ENCODE measurements around the gene MICAL3.

MICAL3 gene

DNA sequence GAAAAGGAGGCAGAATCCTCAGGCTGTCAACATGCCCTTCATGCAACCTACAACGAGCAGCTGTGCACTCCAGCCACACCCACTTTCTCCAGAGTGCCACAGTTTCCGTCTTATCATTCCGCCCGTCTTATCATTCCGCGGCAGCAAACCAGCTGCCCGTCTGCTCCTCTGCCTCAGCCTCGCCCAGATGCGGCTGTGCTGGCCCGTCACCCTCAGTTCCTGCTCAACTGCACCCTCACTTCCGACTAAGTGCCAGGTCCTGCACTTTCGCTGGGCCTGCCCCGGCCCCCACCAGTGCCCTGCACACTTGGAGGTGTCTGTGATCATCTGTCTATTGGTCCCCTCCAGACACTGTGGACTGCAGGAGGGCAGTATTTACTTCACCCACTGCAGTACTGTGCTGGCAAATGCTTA lies 43.7 kb downstream of the MICAL3 start:
- no peak for DNase-seq (ENCODE audit: low read depth)
- H3K4me3 ChIP-seq (ENCODE audit: low read depth, low read length): no peak overlapping the region

DNA sequence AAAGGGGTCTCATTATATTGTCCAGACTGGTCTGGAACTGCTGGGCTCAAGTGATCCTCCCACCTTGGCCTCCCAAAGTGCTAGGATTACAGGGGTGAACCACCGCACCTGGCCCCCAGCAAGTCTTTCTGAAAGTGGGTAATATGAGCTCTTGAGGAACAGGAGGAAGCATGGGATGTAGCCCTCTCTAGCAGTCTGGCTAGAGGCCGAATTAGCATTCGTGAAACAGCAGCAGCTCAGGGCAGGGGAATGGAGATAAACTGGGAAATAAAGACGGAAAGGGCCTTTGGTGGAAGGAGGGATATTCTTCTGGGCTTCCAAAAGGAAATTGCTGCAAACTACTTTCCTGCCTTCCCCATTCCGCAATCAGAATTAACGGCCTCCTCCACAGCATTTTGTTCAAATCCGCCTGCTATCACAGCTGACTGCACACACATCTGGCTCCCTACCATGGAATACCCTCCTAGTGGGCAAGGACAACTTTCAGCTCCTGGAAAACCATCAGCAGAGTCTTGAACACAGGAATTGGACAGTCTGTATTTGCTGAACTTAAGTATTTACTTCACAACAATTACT lies 44.3 kb downstream of the MICAL3 start:
- H3K4me3 ChIP-seq (ENCODE audit: low read depth, low read length): no peak overlapping the region
- no peak for DNase-seq (ENCODE audit: low read depth)

DNA sequence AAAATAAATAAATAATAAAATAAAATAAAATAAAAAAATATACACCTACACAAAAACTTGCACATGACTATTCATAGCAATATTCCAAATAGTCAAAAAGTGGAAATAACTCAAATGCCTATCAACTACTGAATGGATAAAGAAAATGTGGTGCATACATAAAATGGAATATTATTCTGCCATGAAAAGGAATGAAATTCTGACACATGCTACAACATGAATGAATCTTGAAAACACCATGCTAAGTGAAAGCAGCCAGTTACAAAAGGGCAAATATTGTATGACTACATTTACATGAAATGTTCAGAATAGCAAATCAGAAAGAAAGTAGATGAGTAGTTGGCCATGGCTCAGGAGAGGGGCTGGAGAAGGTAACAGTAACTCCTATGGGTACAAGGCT lies 46.3 kb downstream of the MICAL3 start:
- H3K4me3 ChIP-seq (ENCODE audit: low read depth, low read length): no peak overlapping the region
- DNase-seq (ENCODE audit: low read depth): no peak

DNA sequence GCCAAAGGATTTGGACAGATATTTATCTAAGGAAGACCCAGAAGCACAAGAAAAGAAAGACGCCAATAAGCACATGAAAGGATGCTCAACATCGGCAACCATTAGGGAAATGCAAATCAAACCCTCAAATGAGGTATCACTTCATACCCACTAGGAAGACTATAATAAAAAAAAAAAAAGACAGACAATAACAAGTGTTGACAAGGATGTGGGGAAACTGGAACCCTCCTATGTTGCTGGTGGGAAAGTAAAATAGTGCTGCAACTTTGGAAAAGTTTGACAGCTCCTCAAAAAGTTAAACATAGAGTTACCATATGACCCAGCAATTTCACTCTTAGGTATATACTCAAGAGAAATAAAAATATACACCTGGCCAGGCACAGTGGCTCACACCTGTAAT lies 47.0 kb downstream of the MICAL3 start:
- no peak for DNase-seq (ENCODE audit: low read depth)
- no peak overlapping the region for H3K4me3 ChIP-seq (ENCODE audit: low read depth, low read length)

DNA sequence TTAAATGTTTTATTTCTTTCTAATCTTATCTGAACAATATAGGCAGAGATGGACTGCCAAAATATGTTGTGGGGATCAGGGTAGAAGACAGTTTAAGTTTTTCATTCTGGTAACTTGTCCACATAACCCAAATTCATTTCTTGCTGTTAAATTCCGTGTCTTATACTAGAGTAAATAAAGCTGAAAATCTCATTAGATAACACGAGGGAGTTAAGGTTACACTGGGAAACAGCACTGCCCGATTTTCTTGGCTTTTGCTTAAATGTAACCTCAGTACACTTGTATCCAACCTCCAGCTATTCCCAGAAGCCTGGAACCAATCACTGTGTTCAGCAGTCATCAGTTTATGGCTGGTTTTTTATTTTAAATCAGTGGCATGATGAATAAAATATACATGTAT lies 48.2 kb downstream of the MICAL3 start:
- no peak overlapping the region for H3K4me3 ChIP-seq (ENCODE audit: low read depth, low read length)
- DNase-seq (ENCODE audit: low read depth): no peak

DNA sequence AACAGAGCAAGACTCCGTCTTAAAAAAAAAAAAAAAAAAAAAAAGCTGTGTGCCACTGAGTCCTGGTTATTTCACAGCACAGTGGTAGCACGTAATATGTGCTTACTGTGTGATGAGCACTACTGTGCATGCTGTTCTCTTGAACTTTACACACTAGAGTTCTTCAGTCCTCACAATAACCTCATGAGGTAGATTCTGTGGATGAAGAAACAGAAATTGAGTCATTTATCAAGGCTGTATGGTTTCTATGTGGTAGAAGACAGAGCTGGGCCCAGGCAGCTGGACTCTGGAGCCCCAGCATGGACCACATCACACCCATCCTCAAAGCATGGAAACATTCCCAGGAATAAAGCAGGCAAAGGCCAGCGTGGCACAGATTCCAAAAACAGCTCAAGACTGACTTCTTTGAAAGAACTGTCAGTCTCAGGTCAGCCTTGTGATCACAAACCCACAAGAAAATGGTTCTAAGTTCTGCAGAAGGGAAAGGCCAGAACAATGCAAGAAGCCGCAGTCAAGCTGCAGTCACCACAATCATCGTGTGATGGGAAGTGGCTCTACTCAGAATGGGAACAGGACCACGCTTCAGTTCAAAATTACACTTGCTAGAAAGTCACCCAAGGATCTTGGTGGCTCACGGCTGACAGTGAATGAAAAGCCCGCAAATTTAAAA lies 49.5 kb downstream of the MICAL3 start:
- H3K4me3 ChIP-seq (ENCODE audit: low read depth, low read length): no peak overlapping the region
- DNase-seq (ENCODE audit: low read depth): no peak

DNA sequence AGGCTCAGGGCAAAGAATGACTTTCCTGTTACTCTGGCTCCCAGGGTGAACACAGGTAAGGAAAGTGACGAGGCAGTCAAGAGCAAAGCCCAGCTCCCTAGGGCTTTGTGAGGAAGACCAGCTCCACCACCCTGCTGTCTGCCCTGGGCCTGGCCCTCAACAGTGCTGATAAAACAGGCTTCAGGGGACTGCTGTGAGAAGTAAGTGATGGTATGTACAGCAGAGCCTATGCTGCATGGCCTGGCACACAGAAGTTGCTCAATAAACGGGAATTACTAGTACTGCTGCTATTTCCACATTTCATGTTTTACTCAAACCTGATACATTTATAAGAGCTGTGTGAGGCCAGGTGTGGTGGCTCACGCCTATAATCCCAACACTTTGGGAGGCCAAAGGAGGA lies 50.3 kb downstream of the MICAL3 start:
- no peak overlapping the region for H3K4me3 ChIP-seq (ENCODE audit: low read depth, low read length)
- no peak for DNase-seq (ENCODE audit: low read depth)

DNA sequence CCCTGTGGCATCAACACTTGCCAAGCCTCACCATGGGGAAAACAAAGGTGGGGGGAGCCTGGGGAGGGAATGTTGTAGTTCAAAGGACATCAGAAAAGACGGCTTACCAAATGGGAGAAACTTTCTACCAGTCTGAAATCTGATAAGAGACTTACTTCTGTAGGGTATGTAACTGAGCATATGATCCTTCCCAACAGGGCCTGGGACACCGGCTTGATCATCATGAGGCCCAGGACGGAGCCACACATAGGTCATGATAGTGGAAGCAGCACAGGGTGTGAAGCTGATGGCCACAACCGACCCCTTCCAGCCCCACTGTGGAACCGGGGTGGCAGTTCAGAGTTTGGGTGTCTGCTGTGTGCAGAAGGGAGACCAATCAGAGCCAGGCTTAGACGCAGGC lies 51.1 kb downstream of the MICAL3 start:
- H3K4me3 ChIP-seq (ENCODE audit: low read depth, low read length): no peak overlapping the region
- no peak for DNase-seq (ENCODE audit: low read depth)

DNA sequence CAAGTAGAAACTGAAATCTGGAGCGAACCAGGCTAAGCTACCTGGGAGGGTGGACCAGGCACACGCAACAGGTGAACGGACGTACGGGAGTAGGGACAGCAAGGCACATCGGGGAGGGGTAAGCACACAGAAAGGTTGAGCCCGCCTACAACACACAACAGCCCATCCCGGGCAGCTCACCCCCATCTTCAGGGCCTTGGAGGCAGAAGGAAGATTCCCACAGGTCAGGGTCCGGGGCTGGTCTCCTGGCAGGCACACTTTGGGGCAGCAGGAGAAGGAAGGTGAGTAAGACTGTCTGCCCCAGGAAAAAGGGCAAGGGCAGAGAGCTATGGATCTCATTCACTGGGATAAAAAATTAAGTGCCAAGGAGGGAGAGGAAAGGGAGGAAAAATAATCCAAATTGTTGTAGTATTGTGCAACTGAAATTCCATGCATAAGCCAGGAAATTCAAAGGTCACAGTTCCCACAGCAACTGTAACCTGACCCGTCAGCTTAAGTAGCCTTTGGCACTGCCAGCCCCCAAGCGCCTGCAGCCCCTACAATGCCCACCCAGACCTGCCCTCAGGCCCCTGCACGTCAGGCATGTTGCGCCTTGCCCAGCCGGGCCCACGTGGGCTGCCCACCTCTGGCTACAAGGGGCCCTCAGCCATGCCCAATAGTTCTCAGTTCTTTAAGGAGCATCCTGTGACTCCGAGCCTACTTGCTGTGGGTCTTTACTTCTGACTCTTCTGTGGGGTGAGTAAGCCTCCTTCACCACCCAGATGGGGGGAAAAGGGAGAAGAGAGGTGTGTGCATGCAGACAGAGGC lies 51.8 kb downstream of the MICAL3 start:
- no peak overlapping the region for H3K4me3 ChIP-seq (ENCODE audit: low read depth, low read length)
- no peak for DNase-seq (ENCODE audit: low read depth)

DNA sequence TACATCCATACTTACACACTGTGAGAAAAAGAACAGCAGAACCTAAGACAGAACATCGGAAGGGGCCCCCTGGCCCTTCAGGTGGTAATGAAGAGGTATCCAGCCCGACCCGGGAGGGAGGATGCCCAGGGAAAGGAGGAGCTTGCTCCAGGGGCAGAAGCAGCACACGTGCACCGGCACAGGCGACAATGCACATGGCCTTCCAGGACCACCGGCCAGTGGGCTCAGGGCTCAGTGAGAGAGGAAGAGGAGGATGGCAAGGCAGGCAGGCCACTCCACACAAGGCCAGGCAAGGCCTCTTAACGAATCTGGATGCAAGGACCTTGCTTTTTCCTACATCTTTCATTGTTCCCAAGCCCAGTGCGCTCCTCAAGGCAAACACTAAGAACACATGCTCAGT lies 52.6 kb downstream of the MICAL3 start:
- H3K4me3 ChIP-seq (ENCODE audit: low read depth, low read length): no peak overlapping the region

DNA sequence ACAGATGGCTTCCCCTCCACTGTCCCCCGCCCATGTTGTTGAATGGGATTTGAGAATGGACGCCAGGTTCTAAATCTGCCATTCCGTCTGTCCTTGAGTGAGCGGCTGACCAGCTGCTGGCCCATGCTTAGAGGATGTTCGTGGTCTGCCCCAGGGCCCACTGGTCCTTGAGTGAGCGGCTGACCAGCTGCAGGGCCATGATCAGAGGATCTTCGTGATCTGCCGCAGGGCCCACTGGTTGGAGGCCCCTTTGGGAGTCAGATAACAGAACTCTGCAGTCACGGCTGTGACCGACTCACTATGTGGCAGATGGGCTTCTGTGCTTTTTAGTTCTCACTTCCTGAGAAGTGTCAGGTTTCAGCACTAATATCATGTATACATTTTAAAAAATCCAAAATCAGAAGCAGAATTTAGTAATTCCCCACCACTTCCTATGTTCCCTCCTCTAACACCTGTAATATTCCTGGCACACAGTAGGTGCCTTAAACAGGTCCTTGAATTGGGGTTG lies 54.1 kb downstream of the MICAL3 start:
- no peak overlapping the region for H3K4me3 ChIP-seq (ENCODE audit: low read depth, low read length)
- DNase-seq (ENCODE audit: low read depth): no peak

More for the DNA sequence above, 52.6 kb downstream of the MICAL3 start:
- no peak for DNase-seq (ENCODE audit: low read depth)

DNA sequence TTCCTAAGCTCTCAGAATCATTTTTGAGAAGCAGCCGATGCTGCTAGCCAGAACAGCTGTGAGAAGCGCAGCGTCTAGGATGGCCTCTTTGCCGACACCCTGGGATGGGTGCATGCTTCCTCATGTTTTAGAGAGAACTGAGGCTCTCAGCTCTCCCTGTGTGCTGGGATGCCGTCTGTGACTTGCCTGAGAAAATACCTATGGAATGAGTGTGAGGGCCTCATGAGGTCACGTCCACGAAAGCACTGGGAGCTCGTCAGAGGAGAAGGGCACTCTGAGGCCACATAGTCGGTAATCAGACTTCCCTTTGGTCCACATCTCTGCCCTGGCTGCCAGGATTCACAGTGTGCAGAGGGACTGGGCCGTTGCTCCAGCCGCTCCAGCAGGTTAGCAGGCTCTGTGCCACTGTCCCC lies 54.7 kb downstream of the MICAL3 start:
- peak; percentile 91 for DNase-seq (ENCODE audit: low read depth)
- H3K4me3 ChIP-seq (ENCODE audit: low read depth, low read length): no peak overlapping the region

DNA sequence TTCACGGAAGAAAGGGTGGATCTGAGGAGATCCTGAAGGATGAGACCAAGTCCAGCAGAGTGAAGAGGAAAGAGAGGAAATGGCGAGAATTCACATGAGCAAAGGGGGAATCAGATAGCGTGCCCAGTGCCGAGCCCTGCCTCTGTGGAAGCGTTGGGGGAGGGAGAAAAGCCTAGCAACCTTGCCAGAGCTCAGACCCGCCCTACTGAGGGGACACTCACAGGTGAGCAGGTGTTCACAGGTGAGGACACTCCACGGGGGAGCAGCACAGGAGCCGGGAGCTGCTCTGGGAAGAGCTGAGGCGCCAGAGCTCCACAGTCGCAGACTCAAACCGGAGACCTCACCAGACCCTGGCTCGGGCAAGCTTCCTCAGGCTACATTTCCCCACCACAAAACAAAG lies 56.2 kb downstream of the MICAL3 start:
- no peak overlapping the region for H3K4me3 ChIP-seq (ENCODE audit: low read depth, low read length)
- no peak for DNase-seq (ENCODE audit: low read depth)

DNA sequence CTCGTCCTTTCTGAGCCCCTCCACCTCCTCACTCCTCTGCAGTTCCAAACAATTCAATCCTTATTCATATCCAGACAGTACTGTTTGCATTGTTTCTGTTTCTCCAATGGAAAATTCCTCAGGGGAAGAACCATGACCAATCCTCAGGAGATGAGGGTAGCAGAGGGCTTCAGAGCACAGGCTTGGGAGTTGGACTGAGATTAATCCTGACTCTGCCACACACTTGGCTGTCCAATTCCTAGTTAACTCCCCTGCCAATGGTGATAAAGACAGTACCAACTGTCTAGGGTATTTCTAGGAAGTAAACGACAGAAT lies 58.0 kb downstream of the MICAL3 start:
- DNase-seq (ENCODE audit: low read depth): no peak
- no peak overlapping the region for H3K4me3 ChIP-seq (ENCODE audit: low read depth, low read length)

DNA sequence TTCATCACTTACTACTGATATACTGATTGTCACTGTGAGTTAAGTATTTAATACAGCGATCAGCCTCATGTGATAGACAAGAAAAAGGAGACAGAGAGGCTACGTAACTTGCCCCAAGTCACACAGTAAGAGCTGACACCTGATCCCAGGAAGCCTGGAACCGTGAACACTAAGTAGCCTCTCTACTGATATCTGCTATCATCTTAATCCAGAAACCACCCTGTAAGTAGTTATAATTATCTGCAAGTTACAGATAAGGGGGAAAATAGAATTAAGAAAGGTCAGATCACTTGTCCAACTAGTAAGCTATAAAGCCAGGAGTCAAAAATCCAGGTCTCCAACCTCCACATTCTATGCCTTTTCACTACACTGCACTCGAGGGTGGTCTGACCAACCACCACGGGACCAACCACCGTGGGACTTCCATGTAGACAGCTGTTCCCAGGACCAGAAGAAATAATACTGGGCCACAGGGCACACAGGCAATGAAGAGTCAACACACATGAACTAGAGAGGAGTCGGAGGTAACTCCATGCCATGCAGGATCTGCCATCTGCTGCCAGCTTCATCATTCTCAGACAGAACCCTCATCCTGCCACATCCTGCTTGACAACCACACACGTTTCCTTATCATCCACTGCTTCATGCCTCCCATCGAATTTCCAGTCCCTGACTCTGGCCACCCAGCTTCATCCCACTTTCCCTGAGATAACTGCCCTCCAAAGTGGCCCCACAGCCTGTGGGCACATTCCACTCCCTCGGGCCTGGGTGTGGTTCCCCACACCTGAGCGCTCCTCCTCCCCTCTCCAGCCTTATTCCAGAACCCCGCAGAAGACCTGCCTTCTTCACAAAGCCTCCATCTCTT lies 58.6 kb downstream of the MICAL3 start:
- H3K4me3 ChIP-seq (ENCODE audit: low read depth, low read length): no peak overlapping the region
- no peak for DNase-seq (ENCODE audit: low read depth)

DNA sequence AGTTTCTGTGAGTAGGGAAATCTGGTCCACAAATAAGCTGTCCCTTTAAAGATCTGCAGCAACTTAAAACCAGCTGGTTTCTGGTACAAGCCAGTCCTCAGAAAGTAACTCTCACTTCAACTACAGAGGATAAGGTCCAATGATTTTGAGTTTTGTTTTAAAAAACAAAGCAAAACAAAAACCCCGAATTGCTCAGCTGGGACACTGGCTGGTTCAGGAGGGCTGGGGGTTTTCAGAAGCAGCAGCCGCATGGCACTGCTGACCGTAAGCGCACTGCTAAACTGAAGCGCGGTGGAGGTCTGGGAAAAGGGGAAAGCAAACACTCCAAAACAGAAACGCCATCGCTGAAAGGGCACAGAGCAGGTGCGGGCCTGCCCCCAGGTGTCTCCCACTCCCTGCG lies 59.7 kb downstream of the MICAL3 start:
- H3K4me3 ChIP-seq (ENCODE audit: low read depth, low read length): no peak overlapping the region
- no peak for DNase-seq (ENCODE audit: low read depth)

DNA sequence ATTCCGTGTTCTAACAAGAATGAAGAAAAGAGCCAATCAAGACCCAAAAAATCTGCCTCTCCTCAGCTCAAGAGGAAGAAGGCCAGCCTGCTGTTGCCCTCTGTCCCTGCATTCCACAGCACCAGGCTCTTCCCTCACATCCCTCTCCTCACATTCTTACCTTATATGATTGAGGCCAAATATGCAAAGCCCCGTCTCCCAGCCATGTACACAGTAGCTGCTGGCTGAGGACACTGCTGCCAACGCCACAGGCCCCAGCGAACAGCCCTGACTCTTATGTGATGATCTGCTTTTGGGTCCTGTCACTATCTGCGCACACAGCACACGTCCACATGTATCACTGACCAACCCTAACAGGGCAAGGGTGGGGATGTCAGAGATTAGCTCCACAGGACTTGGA lies 60.2 kb downstream of the MICAL3 start:
- no peak overlapping the region for H3K4me3 ChIP-seq (ENCODE audit: low read depth, low read length)
- DNase-seq (ENCODE audit: low read depth): no peak

DNA sequence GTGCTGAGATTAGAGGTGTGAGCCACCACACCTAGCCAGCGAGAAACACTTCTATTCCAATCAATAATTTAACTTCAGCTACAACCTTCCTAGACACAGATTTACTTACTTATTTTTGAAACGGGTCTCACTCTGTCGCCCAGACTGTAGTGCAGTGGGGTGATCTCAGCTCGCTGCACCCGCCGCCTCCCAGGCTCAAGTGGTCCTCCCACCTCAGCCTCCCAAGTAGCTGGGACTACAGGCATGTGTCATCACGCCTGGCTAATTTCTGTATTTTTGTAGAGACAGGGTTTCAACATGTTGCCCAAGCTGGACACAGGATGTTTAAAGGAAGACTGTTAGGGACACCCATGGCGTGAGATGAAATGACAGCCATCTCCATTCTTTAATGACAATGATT lies 61.3 kb downstream of the MICAL3 start:
- no peak overlapping the region for H3K4me3 ChIP-seq (ENCODE audit: low read depth, low read length)
- DNase-seq (ENCODE audit: low read depth): no peak

DNA sequence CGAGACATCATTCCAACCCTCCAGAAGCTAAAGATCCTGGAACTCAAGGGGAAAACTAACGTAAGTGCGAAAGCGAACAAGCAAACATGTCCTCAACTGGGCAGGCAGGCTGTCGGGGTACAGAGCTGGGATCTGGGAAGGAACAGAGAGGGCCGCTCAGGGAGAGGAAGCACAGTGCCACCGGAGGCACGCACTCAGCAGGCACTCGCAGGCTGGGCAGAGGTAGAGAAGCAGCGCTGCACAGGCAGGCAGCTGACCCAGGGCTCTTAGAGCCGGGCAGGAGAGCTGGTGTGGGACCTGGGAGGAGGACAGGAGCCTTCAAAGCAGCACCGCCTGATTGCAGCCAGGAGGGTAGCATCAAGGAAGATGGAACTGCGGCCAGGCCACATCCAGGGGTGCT lies 62.2 kb downstream of the MICAL3 start:
- H3K4me3 ChIP-seq (ENCODE audit: low read depth, low read length): no peak overlapping the region
- DNase-seq (ENCODE audit: low read depth): no peak

DNA sequence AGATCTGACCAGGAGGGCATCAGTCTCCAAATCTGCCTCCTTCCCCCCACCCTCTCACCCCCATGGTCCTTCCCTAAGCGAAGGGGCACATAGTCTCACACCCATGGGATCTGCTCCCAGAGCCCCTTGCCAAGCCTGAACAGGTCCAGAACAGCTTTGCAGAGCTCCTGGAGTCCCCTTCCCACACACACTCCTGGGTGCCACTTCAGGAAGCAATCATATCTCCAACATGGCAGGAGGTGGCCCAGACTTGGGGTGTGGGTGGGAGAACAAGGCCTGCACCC lies 63.0 kb downstream of the MICAL3 start:
- DNase-seq (ENCODE audit: low read depth): no peak

More for the DNA sequence above, 63.0 kb downstream of the MICAL3 start:
- no peak overlapping the region for H3K4me3 ChIP-seq (ENCODE audit: low read depth, low read length)
